IMR-90 (cell line): ENCODE results near the gene GLMN. TPM values are rescaled to one million over a fixed set of nuclear protein-coding genes. Genes with fewer than 3 reads are reported as not detected.

Experiments
- ATAC-seq: fragments of 200-7000 bp; cut with Tn5 transposase; 2 replicates; pipeline ENCODE4 v1.9.1; 2020; ENCODE audit warnings: low read depth, mild to moderate bottlenecking, moderate library complexity
- BruUV-seq: library from RNA; stranded (reverse); fragments of 400-500 nt; replicated peaks from 2 replicates; lab custom pipeline; 2021; lab: Mats Ljungman, UMichigan
- CTCF ChIA-PET: fragments of 300-600 bp; formaldehyde crosslinking; extraction: SDS; loops from one replicate; lab custom pipeline; 2021; ENCODE audit warnings: antibody characterized with exemption; lab: Yijun Ruan, JAX
- POLR2A ChIA-PET: fragments of 300-600 bp; sonication (Branson Sonifier 250); formaldehyde crosslinking; loops from one replicate; lab custom pipeline; 2022; ENCODE audit warnings: antibody characterized with exemption; ENCODE audit not compliant: unreplicated experiment; lab: Charles Lee
- DNase-seq: peaks from one replicate; pipeline ENCODE4 v3.0.0; 2013
- H2AFZ ChIP-seq: replicated peaks from 2 replicates; pipeline ENCODE3; 2013; ENCODE audit warnings: low read length, mild to moderate bottlenecking; ENCODE audit not compliant: poor library complexity
- H2AK5ac ChIP-seq: 2 replicates; pipeline ENCODE4 v1.6.1; 2013; ENCODE audit warnings: low read depth, low read length, inconsistent platforms
- H2AK9ac ChIP-seq: replicated peaks from 2 replicates; pipeline ENCODE3; 2013; ENCODE audit warnings: mild to moderate bottlenecking, low read depth, low read length, moderate library complexity; ENCODE audit not compliant: poor library complexity
- H2BK120ac ChIP-seq: 2 replicates; pipeline ENCODE4 v1.6.1; 2013; ENCODE audit warnings: low read depth, low read length, inconsistent platforms
- H2BK15ac ChIP-seq: 3 replicates; pipeline ENCODE4 v1.6.1; 2013; ENCODE audit warnings: low read depth, low read length, inconsistent platforms
- H2BK20ac ChIP-seq: 2 replicates; pipeline ENCODE4 v1.6.1; 2013; ENCODE audit warnings: low read depth, mild to moderate bottlenecking, inconsistent platforms, low read length, moderate library complexity
- H2BK5ac ChIP-seq: 2 replicates; pipeline ENCODE4 v1.6.1; 2013; ENCODE audit warnings: mild to moderate bottlenecking, low read depth, low read length, inconsistent platforms; ENCODE audit not compliant: poor library complexity, severe bottlenecking
- H3K14ac ChIP-seq: replicated peaks from 2 replicates; pipeline ENCODE4 v1.6.1; 2013; ENCODE audit warnings: low read depth, low read length, inconsistent platforms
- H3K18ac ChIP-seq: 2 replicates; pipeline ENCODE4 v1.6.1; 2013; ENCODE audit warnings: low read depth, low read length, control low read depth
- H3K23ac ChIP-seq: 2 replicates; pipeline ENCODE4 v1.6.1; 2013; ENCODE audit warnings: low read depth, low read length, inconsistent platforms
- H3K27ac ChIP-seq: 2 replicates; pipeline ENCODE4 v1.5.1; 2013; ENCODE audit warnings: mild to moderate bottlenecking, control low read depth, low read length; ENCODE audit not compliant: insufficient read depth
- H3K27me3 ChIP-seq: 2 replicates; pipeline ENCODE4 v1.6.1; 2013; ENCODE audit warnings: low read length; ENCODE audit not compliant: control insufficient read depth, insufficient read depth
- H3K36me3 ChIP-seq: 2 replicates; pipeline ENCODE4 v1.6.1; 2013; ENCODE audit warnings: low read length, mixed read lengths; ENCODE audit not compliant: control insufficient read depth, insufficient read depth
- H3K4ac ChIP-seq: 2 replicates; pipeline ENCODE4 v1.6.1; 2013; ENCODE audit warnings: low read depth, low read length, inconsistent platforms
- H3K4me1 ChIP-seq: 2 replicates; pipeline ENCODE4 v1.6.1; 2013; ENCODE audit warnings: low read length, mixed read lengths; ENCODE audit not compliant: control insufficient read depth, insufficient read depth
- H3K4me2 ChIP-seq: 2 replicates; pipeline ENCODE4 v1.6.1; 2013; ENCODE audit warnings: low read depth, mild to moderate bottlenecking, control low read depth, low read length, moderate library complexity
- H3K4me3 ChIP-seq: 2 replicates; pipeline ENCODE4 v1.5.1; 2013; ENCODE audit warnings: low read depth, mild to moderate bottlenecking, control low read depth, low read length, moderate library complexity; ENCODE audit not compliant: insufficient read depth
- H3K56ac ChIP-seq: 2 replicates; pipeline ENCODE4 v1.6.1; 2013; ENCODE audit warnings: low read length, inconsistent platforms; ENCODE audit not compliant: insufficient read depth; ENCODE audit errors: extremely low read depth
- H3K79me1 ChIP-seq, 2 experiments: 2 replicates each; pipeline ENCODE4 v1.6.1; 2013; ENCODE audit warnings: low read length in 2 of 2, inconsistent platforms in 1 of 2, low read depth in 1 of 2
- H3K9ac ChIP-seq: 2 replicates; pipeline ENCODE4 v1.6.1; 2013; ENCODE audit warnings: low read depth, low read length, control low read depth
- H3K9me1 ChIP-seq: 2 replicates; pipeline ENCODE4 v1.6.1; 2013; ENCODE audit warnings: low read length, inconsistent platforms; ENCODE audit not compliant: insufficient read depth
- H3K9me3 ChIP-seq: 2 replicates; pipeline ENCODE4 v1.6.1; 2013; ENCODE audit warnings: low read length; ENCODE audit not compliant: control insufficient read depth, insufficient read depth
- H4K20me1 ChIP-seq: 2 replicates; pipeline ENCODE4 v1.6.1; 2013; ENCODE audit warnings: low read length, inconsistent platforms; ENCODE audit not compliant: insufficient read depth
- H4K5ac ChIP-seq: 2 replicates; pipeline ENCODE4 v1.6.1; 2013; ENCODE audit warnings: mild to moderate bottlenecking, low read depth, low read length, control low read depth
- H4K8ac ChIP-seq, 2 experiments: 2 replicates each; pipeline ENCODE4 v1.6.1; 2013; ENCODE audit warnings: low read depth in 2 of 2, low read length in 2 of 2, control low read depth in 1 of 2, inconsistent platforms in 1 of 2
- H4K91ac ChIP-seq: 2 replicates; pipeline ENCODE4 v1.6.1; 2013; ENCODE audit warnings: low read depth, low read length, inconsistent platforms; ENCODE audit not compliant: insufficient read depth
- CEBPB ChIP-seq: IDR thresholded peaks from 2 replicates; pipeline ENCODE4 v1.6.1; 2012; ENCODE audit warnings: low read depth, low read length, improper control_type of control experiment
- ELK1 ChIP-seq: fragments of 150-350 bp; IDR thresholded peaks from 2 replicates; pipeline ENCODE4 v1.6.1; 2016; ENCODE audit warnings: low read depth, mild to moderate bottlenecking, low read length, moderate library complexity, borderline replicate concordance
- FOS ChIP-seq: fragments of 150-350 bp; IDR thresholded peaks from 2 replicates; pipeline ENCODE4 v1.6.1; 2016; ENCODE audit warnings: low read depth, low read length
- NFE2L2 ChIP-seq: fragments of 150-350 bp; IDR thresholded peaks from 2 replicates; pipeline ENCODE4 v1.6.1; 2016; ENCODE audit warnings: low read depth, mild to moderate bottlenecking, low read length
- POLR2A ChIP-seq: IDR thresholded peaks from 2 replicates; pipeline ENCODE4 v1.6.1; 2012; ENCODE audit warnings: mild to moderate bottlenecking, low read depth, low read length
- RFX5 ChIP-seq: IDR thresholded peaks from 2 replicates; pipeline ENCODE4 v1.8.0; 2012; ENCODE audit warnings: low read depth, mild to moderate bottlenecking, low read length, moderate library complexity
- WGBS, 2 experiments: methylation state at CpG; one replicate each; pipeline versions ENCODE4 v1.1.5 to v1.1.7; 2013; ENCODE audit warnings: missing lambda C conversion rate in 2 of 2; ENCODE audit not compliant: insufficient read length in 1 of 2; ENCODE audit errors: extremely low coverage in 2 of 2; 5-methylcytosine and 5-hydroxymethylcytosine counted together
- dilution Hi-C: fragments of 300-500 bp; cut with HindIII; formaldehyde crosslinking; loops from one replicate; pipeline ENCODE4 v1.14.3; 2018; ENCODE audit warnings: low sequenced_read_pairs; ENCODE audit not compliant: unreplicated experiment
- in situ Hi-C: fragments of 300-500 bp; cut with MboI; formaldehyde crosslinking; loops from 3 replicates; pipeline ENCODE4 v1.14.3; 2019; ENCODE audit warnings: low sequenced_read_pairs, inconsistent platforms, mixed read lengths
- intact Hi-C: fragments of 100-400 bp; cut with micrococcal nuclease; formaldehyde crosslinking; loops from 2 replicates; pipeline ENCODE4 v1.10.0; 2022
- polyA plus RNA-seq, 3 experiments: library from polyadenylated mRNA; depleted of rRNA; stranded (reverse); fragments of >200 nt; gene quantifications; 2 replicates each; pipeline ENCODE4 v1.2.3, GENCODE V29; 2012; ENCODE audit warnings: low replicate concordance in 1 of 3
- total RNA-seq: library from RNA; depleted of rRNA; stranded (reverse); fragments of >200 nt; gene quantifications from 2 replicates; pipeline ENCODE4 v1.2.3, GENCODE V29; 2012

GLMN gene
- total and polyA plus RNA-seq, 2 of the 4 experiments (the other 2 are of a cell fraction): 4.1 to 4.7 TPM

GRCh38 chr1:92276082-92276481 is 22.7 kb downstream of the GLMN start:
- Histone ChIP-seq H3K27me3 (no peaks in the 10 kb centered on the region), H4K5ac (no peak overlapping the region), H3K23ac (no peak overlapping the region), H3K9me1 (peaks cover 12% of the 10 kb centered on the region), H3K9ac (no peak overlapping the region), H4K8ac (no peak overlapping the region), H3K4me1 (peaks cover 3% of the 10 kb centered on the region), H3K79me1 (peaks cover 0 to 11% of the 10 kb centered on the region in 2 experiments; a peak in 1 of 4 replicates), H2AK9ac (no peak overlapping the region), H3K36me3 (peaks cover 10% of the 10 kb centered on the region), H3K14ac (0 out of 2 replicates have a peak overlapping the region, but pooled peaks have one; percentile 8), H2AFZ (no peak overlapping the region), H3K4ac (peak overlapping the region; percentile 70), H3K9me3 (no peaks in the 10 kb centered on the region), H4K91ac (peak overlapping the region; percentile 21; the same call in 1 of the 2 replicates), H3K56ac (no peak overlapping the region), H3K18ac (no peak overlapping the region), H2BK20ac (no peak overlapping the region), H3K4me2 (no peak overlapping the region), H2BK5ac (no peak overlapping the region), H4K20me1 (no peaks in the 10 kb centered on the region), H2BK120ac (peak overlapping the region; percentile 19; the same call in 1 of the 2 replicates), H2BK15ac (no peak overlapping the region), H3K27ac (no peak overlapping the region), H2AK5ac (no peak overlapping the region), H3K4me3 (no peak overlapping the region)
- no CpG with 5 or more reads among the region's 3 CpGs for WGBS, 2 experiments
- DNase-seq: no peak
- CTCF ChIA-PET: interaction anchor here (0.6 kb wide), 1 partner anchor 1399 kb away, joined by 3 read pairs; no protein-coding TSS in a partner anchor
- BruUV-seq: no TSS peak
- in situ Hi-C loops (no loop called here), intact Hi-C loops (no loop called here), dilution Hi-C loops (no loop called here)
- no peak for TF ChIP-seq RFX5
- no peak for TF ChIP-seq ELK1
- TF ChIP-seq POLR2A: no peak
- no peak for TF ChIP-seq CEBPB
- no peak for TF ChIP-seq FOS
- TF ChIP-seq NFE2L2: no peak
- POLR2A ChIA-PET: no interaction called here
- no peak for ATAC-seq
